Neural cell (in vitro differentiated cells): ENCODE results near the gene NDFIP1. TPM values are rescaled to one million over a fixed set of nuclear protein-coding genes. Genes with fewer than 3 reads are reported as not detected.

Experiments
- H2AFZ ChIP-seq: fragments of 200-600, 300-800 bp; sonication (generic), shearing (Covaris generic); 2 replicates; pipeline ENCODE4 v1.6.0; 2014; ENCODE audit warnings: low read depth, mild to moderate bottlenecking, antibody characterized with exemption, low read length, moderate library complexity
- H3F3A ChIP-seq: fragments of 200-600 bp; shearing (Covaris generic); 2 replicates; pipeline ENCODE4 v1.6.1; 2016; ENCODE audit warnings: mild to moderate bottlenecking, moderate library complexity, mixed read lengths, antibody characterized with exemption, low read length; ENCODE audit not compliant: insufficient read depth, poor library complexity, severe bottlenecking
- H3K27ac ChIP-seq: fragments of 200-600, 300-800 bp; sonication (generic), shearing (Covaris generic); 2 replicates; pipeline ENCODE4 v1.5.1; 2014; ENCODE audit warnings: mild to moderate bottlenecking, low read length, moderate library complexity
- H3K27me3 ChIP-seq: fragments of 300-800, 200-600 bp; sonication (generic), shearing (Covaris generic); 2 replicates; pipeline ENCODE4 v1.6.0; 2014; ENCODE audit warnings: mild to moderate bottlenecking, low read depth, low read length, moderate library complexity; ENCODE audit not compliant: insufficient read depth
- H3K36me3 ChIP-seq: fragments of 300-800, 200-600 bp; sonication (generic), shearing (Covaris generic); 2 replicates; pipeline ENCODE4 v1.5.1; 2014; ENCODE audit warnings: mild to moderate bottlenecking, antibody characterized with exemption, low read length, moderate library complexity; ENCODE audit not compliant: insufficient read depth
- H3K4me2 ChIP-seq: fragments of 300-800, 200-600 bp; sonication (generic), shearing (Covaris generic); 2 replicates; pipeline ENCODE4 v1.6.0; 2014; ENCODE audit warnings: mild to moderate bottlenecking, low read length
- H3K4me3 ChIP-seq: fragments of 300-800, 200-600 bp; sonication (generic), shearing (Covaris generic); 2 replicates; pipeline ENCODE4 v1.5.1; 2014; ENCODE audit warnings: mild to moderate bottlenecking, low read length, moderate library complexity
- H3K79me2 ChIP-seq: fragments of 200-600 bp; shearing (Covaris generic); replicated peaks from 2 replicates; pipeline ENCODE4 v1.6.0; 2014; ENCODE audit warnings: mild to moderate bottlenecking, low read length, moderate library complexity; ENCODE audit not compliant: insufficient read depth
- H3K9ac ChIP-seq: fragments of 300-800, 200-600 bp; sonication (generic), shearing (Covaris generic); 2 replicates; pipeline ENCODE4 v1.6.1; 2016; ENCODE audit warnings: mild to moderate bottlenecking, low read length, mixed read lengths
- H3K9me2 ChIP-seq: fragments of 200-600 bp; shearing (Covaris generic); 2 replicates; pipeline ENCODE4 v1.6.1; 2016; ENCODE audit warnings: mild to moderate bottlenecking, low read length, mixed read lengths; ENCODE audit not compliant: insufficient read depth
- H3K9me3 ChIP-seq: fragments of 200-600, 300-800 bp; sonication (generic), shearing (Covaris generic); 2 replicates; pipeline ENCODE4 v1.6.1; 2016; ENCODE audit warnings: mild to moderate bottlenecking, mixed run types, low read length, moderate library complexity, mixed read lengths
- H4K20me1 ChIP-seq: fragments of 200-600 bp; shearing (Covaris generic); 2 replicates; pipeline ENCODE4 v1.6.1; 2016; ENCODE audit warnings: mild to moderate bottlenecking, mixed run types; ENCODE audit not compliant: insufficient read depth
- CTCF ChIP-seq: fragments of 450-650 bp; IDR thresholded peaks from 2 replicates; pipeline ENCODE4 v1.5.1; 2014; ENCODE audit warnings: antibody characterized with exemption, mild to moderate bottlenecking, moderate library complexity; ENCODE audit not compliant: poor library complexity, severe bottlenecking
- EP300 ChIP-seq: fragments of 450-650 bp; conservative IDR thresholded peaks from 2 replicates; pipeline ENCODE4 v1.6.1; 2014; ENCODE audit warnings: antibody characterized with exemption, mild to moderate bottlenecking, moderate library complexity; ENCODE audit not compliant: poor library complexity, severe bottlenecking
- EZH2 ChIP-seq: fragments of 200-600, 300-800 bp; shearing (Covaris generic), sonication (generic); IDR thresholded peaks from 2 replicates; pipeline ENCODE4 v1.6.1; 2014; ENCODE audit warnings: antibody characterized with exemption, low read length, borderline replicate concordance, mild to moderate bottlenecking; ENCODE audit not compliant: insufficient read depth, poor library complexity, severe bottlenecking
- MXI1 ChIP-seq: fragments of 450-650 bp; conservative IDR thresholded peaks from 2 replicates; pipeline ENCODE4 v1.6.1; 2014; ENCODE audit warnings: antibody characterized with exemption, mild to moderate bottlenecking; ENCODE audit not compliant: poor library complexity, severe bottlenecking
- POLR2AphosphoS5 ChIP-seq: IDR thresholded peaks from 2 replicates; pipeline ENCODE4 v1.6.1; 2012
- RAD21 ChIP-seq: fragments of 450-650 bp; conservative IDR thresholded peaks from 2 replicates; pipeline ENCODE4 v1.6.1; 2014; ENCODE audit warnings: antibody characterized with exemption, mild to moderate bottlenecking, moderate library complexity
- REST ChIP-seq: IDR thresholded peaks from 2 replicates; pipeline ENCODE4 v1.6.1; 2012; ENCODE audit warnings: borderline replicate concordance
- SMC3 ChIP-seq: fragments of 450-650 bp; conservative IDR thresholded peaks from 2 replicates; pipeline ENCODE4 v1.6.1; 2014; ENCODE audit warnings: antibody characterized with exemption, mild to moderate bottlenecking, moderate library complexity; ENCODE audit not compliant: poor library complexity
- TAF1 ChIP-seq: IDR thresholded peaks from 2 replicates; pipeline ENCODE4 v1.6.1; 2012; ENCODE audit warnings: low read depth
- polyA plus RNA-seq: library from polyadenylated mRNA; depleted of rRNA; stranded (reverse); fragments of >200 nt; gene quantifications from 2 replicates; pipeline ENCODE4 v1.2.3, GENCODE V29; 2014

NDFIP1 gene
- polyA plus RNA-seq, 1 donor from 2014 or later = 99.7 TPM

DNA sequence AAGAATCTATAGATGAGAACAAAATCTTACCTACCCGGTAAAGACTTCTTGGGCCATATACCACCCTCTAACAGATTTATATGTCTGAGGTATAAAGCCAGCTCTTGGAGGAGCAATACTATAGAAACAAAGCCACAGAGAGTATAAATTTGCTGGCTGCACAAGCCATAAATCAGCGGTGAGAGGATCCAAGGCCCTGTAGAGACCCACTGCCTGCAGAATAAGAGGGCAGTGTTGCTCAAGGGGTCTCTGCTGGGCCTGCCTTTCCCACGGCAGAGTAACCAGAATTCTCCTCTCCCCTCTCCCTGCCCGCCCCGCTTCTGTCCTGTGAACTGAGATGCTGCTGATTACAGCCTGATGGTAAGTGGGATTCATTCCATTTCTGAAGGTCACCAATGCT, 89.2 kb downstream of the NDFIP1 start:
- H3K9ac ChIP-seq = no peak overlapping the region
- no peaks in the 10 kb centered on the region for H3K79me2 ChIP-seq
- no peaks in the 10 kb centered on the region for H3K9me3 ChIP-seq
- no peak overlapping the region for H3K4me2 ChIP-seq
- H3F3A ChIP-seq = no peaks in the 10 kb centered on the region
- no peaks in the 10 kb centered on the region for H3K9me2 ChIP-seq
- H4K20me1 ChIP-seq = no peaks in the 10 kb centered on the region
- TF ChIP-seq CTCF (no peak), EP300 (no peak), POLR2AphosphoS5 (no peak), MXI1 (no peak), SMC3 (no peak), TAF1 (no peak), REST (no peak), EZH2 (no peak), RAD21 (no peak)
- H3K27me3 ChIP-seq = no peaks in the 10 kb centered on the region
- no peak overlapping the region for H3K4me3 ChIP-seq
- no peak overlapping the region for H2AFZ ChIP-seq
- H3K36me3 ChIP-seq = no peaks in the 10 kb centered on the region
- no peak overlapping the region for H3K27ac ChIP-seq

- H3K27ac ChIP-seq = no peak overlapping the region
- no peak overlapping the region for H3K9ac ChIP-seq
- no peak overlapping the region for H3K4me2 ChIP-seq
- H2AFZ ChIP-seq = no peak overlapping the region
- TF ChIP-seq TAF1 (no peak), CTCF (no peak), POLR2AphosphoS5 (no peak), EZH2 (no peak), REST (no peak), EP300 (no peak), RAD21 (no peak), SMC3 (no peak), MXI1 (no peak)
- no peaks in the 10 kb centered on the region for H3K36me3 ChIP-seq
- H3F3A ChIP-seq = no peaks in the 10 kb centered on the region
- H4K20me1 ChIP-seq = no peaks in the 10 kb centered on the region
- H3K79me2 ChIP-seq = no peaks in the 10 kb centered on the region
- H3K27me3 ChIP-seq = no peaks in the 10 kb centered on the region
- no peak overlapping the region for H3K4me3 ChIP-seq
- H3K9me2 ChIP-seq = no peaks in the 10 kb centered on the region
- no peaks in the 10 kb centered on the region for H3K9me3 ChIP-seq
These were observed 90.8 kb downstream of the NDFIP1 start for GRCh38 chr5:142199388-142199787.
